Activated CD4-positive, alpha-beta T cell treated with anti-CD3 and anti-CD28 coated beads, Interleukin-2, amount 10 ng/mL, durations not matched to agents 24 days and 14 days (primary cell): Measurements from ENCODE around the gene ICE2. TPM values are rescaled to one million over a fixed set of nuclear protein-coding genes. Genes with fewer than 3 reads are reported as not detected.
A peak's percentile ranks its signal among the peaks of the same experiment; 100 is the strongest.

Source experiments
- DNase-seq: peaks from one replicate; pipeline ENCODE4 v3.0.0; 2022
- H3K27ac Mint-ChIP-seq: one replicate; pipeline ENCODE4 v1.8.0; 2022; ENCODE audit warnings: mild to moderate bottlenecking, mixed read lengths
- H3K27me3 Mint-ChIP-seq: one replicate; pipeline ENCODE4 v1.8.0; 2022; ENCODE audit warnings: mixed read lengths
- H3K36me3 Mint-ChIP-seq: one replicate; pipeline ENCODE4 v1.8.0; 2022; ENCODE audit warnings: low read depth, mild to moderate bottlenecking, mixed read lengths
- H3K4me1 Mint-ChIP-seq: one replicate; pipeline ENCODE4 v1.8.0; 2021; ENCODE audit warnings: mixed read lengths
- H3K4me3 Mint-ChIP-seq: one replicate; pipeline ENCODE4 v1.8.0; 2022; ENCODE audit warnings: mild to moderate bottlenecking, moderate library complexity, mixed read lengths
- H3K9me3 Mint-ChIP-seq: one replicate; pipeline ENCODE4 v1.8.0; 2021; ENCODE audit warnings: mixed read lengths
- intact Hi-C: fragments of 100-400 bp; cut with micrococcal nuclease; formaldehyde crosslinking; loops from one replicate; pipeline ENCODE4 v1.15.1; 2023
- total RNA-seq: library from RNA; stranded (reverse); gene quantifications from 2 replicates; pipeline ENCODE4 v1.2.3, GENCODE V29; 2022

ICE2 gene
- total RNA-seq, 1 donor from 2014 or later: 62.6 TPM

DNA sequence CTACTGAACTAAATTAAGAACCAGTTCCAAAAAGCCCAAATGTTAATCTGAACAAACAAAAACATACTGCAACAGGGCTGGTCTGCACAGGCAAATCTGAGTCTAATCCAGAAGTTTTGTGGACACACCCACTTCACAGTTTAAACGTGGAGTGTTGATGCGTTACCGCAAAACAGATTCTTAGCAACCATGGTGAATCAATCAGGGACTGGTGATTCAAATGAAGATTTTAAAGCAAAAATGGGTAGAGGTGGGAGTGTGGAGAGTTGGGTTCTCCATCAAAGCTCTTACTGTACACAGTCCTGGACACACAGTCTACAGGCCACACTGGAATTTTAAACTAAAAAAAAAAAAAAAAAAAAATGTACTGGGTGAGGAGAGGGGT, 86.3 kb downstream of the ICE2 start:
- Mint-ChIP-seq H3K36me3 (peaks cover 51% of the 10 kb centered on the region), H3K4me3 (peak overlapping the region; percentile 36), H3K4me1 (peaks cover 76% of the 10 kb centered on the region), H3K27me3 (no peaks in the 10 kb centered on the region), H3K27ac (peak overlapping the region; percentile 85), H3K9me3 (no peaks in the 10 kb centered on the region)
- intact Hi-C loops: loop anchor here (2.0 kb wide), 1 partner anchor 328 kb away; no protein-coding TSS in a partner anchor
- DNase-seq: peak; percentile 82

DNA sequence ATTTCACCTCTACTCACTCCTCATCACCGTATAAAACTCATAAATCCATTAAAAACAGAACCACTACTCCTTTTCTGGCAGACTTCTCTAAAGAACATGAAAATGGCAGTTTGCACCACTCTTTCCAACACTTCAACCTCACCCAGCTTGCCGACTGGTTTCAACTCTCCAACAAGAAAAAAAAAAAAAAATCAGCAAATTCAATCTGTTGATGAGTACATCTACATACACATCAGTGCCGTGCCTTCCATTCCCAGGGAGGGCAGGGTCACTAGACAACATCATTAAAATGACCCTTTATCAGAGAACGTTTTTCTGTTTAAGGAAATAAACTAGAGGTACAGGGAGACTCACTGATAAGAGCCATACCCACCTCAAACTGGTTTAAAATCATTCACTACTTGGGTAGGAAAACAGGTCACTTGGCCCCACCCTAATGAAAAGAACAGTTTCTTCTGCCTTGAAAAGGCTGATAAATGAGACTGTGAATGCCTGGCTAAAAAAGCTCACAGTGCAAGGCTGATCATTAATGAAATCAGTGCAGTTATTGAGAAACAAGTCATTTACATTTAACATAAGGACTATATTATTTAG, 87.1 kb downstream of the ICE2 start:
- no peaks in the 10 kb centered on the region for H3K9me3 Mint-ChIP-seq
- peaks cover 57% of the 10 kb centered on the region for H3K36me3 Mint-ChIP-seq
- intact Hi-C loops: loop anchor here (2.0 kb wide), 1 partner anchor 329 kb away; no protein-coding TSS in a partner anchor
- H3K27me3 Mint-ChIP-seq: no peaks in the 10 kb centered on the region
- DNase-seq: no peak
- H3K4me3 Mint-ChIP-seq: no peak overlapping the region
- peak overlapping the region; percentile 49 for H3K27ac Mint-ChIP-seq
- peaks cover 80% of the 10 kb centered on the region for H3K4me1 Mint-ChIP-seq

GRCh38 chr15:60390871-60391501, 88.0 kb downstream of the ICE2 start:
- Mint-ChIP-seq H3K4me3 (no peak overlapping the region), H3K9me3 (no peaks in the 10 kb centered on the region), H3K36me3 (peaks cover 53% of the 10 kb centered on the region), H3K4me1 (peaks cover 75% of the 10 kb centered on the region), H3K27me3 (no peaks in the 10 kb centered on the region), H3K27ac (peak overlapping the region; percentile 54)
- no peak for DNase-seq
- intact Hi-C loops: no loop called here

DNA sequence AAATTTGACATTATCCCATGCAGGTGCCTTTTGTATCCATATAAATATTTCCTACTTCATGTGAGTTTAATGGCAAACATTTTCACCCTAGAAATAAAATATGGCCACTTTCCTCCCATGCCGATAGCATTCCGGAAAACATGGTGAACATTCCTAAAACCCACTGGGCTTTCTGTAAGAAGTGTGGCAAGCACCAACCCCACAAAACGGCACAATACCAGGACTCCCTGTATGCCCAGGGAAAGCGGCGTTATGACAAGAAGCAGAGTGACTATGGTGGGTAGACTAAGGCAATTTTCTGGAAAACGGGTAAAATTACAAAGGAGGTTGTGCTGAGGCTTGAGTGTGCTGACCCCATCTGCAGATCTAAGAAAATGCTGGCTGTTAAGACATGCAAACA, 88.7 kb downstream of the ICE2 start:
- H3K4me3 Mint-ChIP-seq: no peak overlapping the region
- DNase-seq: no peak
- peaks cover 71% of the 10 kb centered on the region for H3K4me1 Mint-ChIP-seq
- H3K27me3 Mint-ChIP-seq: no peaks in the 10 kb centered on the region
- H3K9me3 Mint-ChIP-seq: no peaks in the 10 kb centered on the region
- intact Hi-C loops: no loop called here
- peak overlapping the region; percentile 51 for H3K27ac Mint-ChIP-seq
- H3K36me3 Mint-ChIP-seq: peaks cover 50% of the 10 kb centered on the region

GRCh38 chr15:60389261-60390077, 89.5 kb downstream of the ICE2 start:
- Mint-ChIP-seq H3K27ac (peak overlapping the region; percentile 51), H3K4me1 (peaks cover 64% of the 10 kb centered on the region), H3K27me3 (no peaks in the 10 kb centered on the region), H3K4me3 (peak overlapping the region; percentile 37), H3K36me3 (peaks cover 45% of the 10 kb centered on the region), H3K9me3 (no peaks in the 10 kb centered on the region)
- intact Hi-C loops: loop anchor here (1.0 to 2.0 kb wide), 6 partner anchors 8 to 591 kb away; partner anchors contain the start of genes ANXA2 and ICE2
- DNase-seq: peak; percentile 89

- intact Hi-C loops: no loop called here
- Mint-ChIP-seq H3K36me3 (peaks cover 43% of the 10 kb centered on the region), H3K4me1 (peaks cover 55% of the 10 kb centered on the region), H3K27ac (peak overlapping the region; percentile 16), H3K27me3 (no peaks in the 10 kb centered on the region), H3K9me3 (no peaks in the 10 kb centered on the region), H3K4me3 (no peak overlapping the region)
- DNase-seq: no peak
Measured at GRCh38 chr15:60387321-60387720, 91.6 kb downstream of the ICE2 start.

GRCh38 chr15:60386615-60387014, 92.3 kb downstream of the ICE2 start:
- H3K4me1 Mint-ChIP-seq: peaks cover 51% of the 10 kb centered on the region
- H3K27me3 Mint-ChIP-seq: no peaks in the 10 kb centered on the region
- DNase-seq: no peak
- peaks cover 41% of the 10 kb centered on the region for H3K36me3 Mint-ChIP-seq
- H3K9me3 Mint-ChIP-seq: no peaks in the 10 kb centered on the region
- H3K4me3 Mint-ChIP-seq: no peak overlapping the region
- intact Hi-C loops: no loop called here
- H3K27ac Mint-ChIP-seq: no peak overlapping the region

- Mint-ChIP-seq H3K9me3 (no peaks in the 10 kb centered on the region), H3K27me3 (no peaks in the 10 kb centered on the region), H3K4me3 (no peak overlapping the region), H3K4me1 (peaks cover 48% of the 10 kb centered on the region), H3K27ac (no peak overlapping the region), H3K36me3 (peaks cover 44% of the 10 kb centered on the region)
- intact Hi-C loops: no loop called here
- DNase-seq: no peak
Measured at GRCh38 chr15:60385620-60386552, 93.1 kb downstream of the ICE2 start.

GRCh38 chr15:60384526-60385126, 94.3 kb downstream of the ICE2 start:
- Mint-ChIP-seq H3K9me3 (no peaks in the 10 kb centered on the region), H3K27me3 (no peaks in the 10 kb centered on the region), H3K36me3 (peaks cover 52% of the 10 kb centered on the region), H3K27ac (no peak overlapping the region), H3K4me1 (peaks cover 37% of the 10 kb centered on the region), H3K4me3 (no peak overlapping the region)
- DNase-seq: no peak
- intact Hi-C loops: no loop called here

GRCh38 chr15:60384053-60384452, 94.9 kb downstream of the ICE2 start:
- intact Hi-C loops: no loop called here
- Mint-ChIP-seq H3K4me3 (no peak overlapping the region), H3K4me1 (peaks cover 31% of the 10 kb centered on the region), H3K36me3 (peaks cover 56% of the 10 kb centered on the region), H3K27ac (no peak overlapping the region), H3K27me3 (no peaks in the 10 kb centered on the region), H3K9me3 (no peaks in the 10 kb centered on the region)
- DNase-seq: no peak

DNA sequence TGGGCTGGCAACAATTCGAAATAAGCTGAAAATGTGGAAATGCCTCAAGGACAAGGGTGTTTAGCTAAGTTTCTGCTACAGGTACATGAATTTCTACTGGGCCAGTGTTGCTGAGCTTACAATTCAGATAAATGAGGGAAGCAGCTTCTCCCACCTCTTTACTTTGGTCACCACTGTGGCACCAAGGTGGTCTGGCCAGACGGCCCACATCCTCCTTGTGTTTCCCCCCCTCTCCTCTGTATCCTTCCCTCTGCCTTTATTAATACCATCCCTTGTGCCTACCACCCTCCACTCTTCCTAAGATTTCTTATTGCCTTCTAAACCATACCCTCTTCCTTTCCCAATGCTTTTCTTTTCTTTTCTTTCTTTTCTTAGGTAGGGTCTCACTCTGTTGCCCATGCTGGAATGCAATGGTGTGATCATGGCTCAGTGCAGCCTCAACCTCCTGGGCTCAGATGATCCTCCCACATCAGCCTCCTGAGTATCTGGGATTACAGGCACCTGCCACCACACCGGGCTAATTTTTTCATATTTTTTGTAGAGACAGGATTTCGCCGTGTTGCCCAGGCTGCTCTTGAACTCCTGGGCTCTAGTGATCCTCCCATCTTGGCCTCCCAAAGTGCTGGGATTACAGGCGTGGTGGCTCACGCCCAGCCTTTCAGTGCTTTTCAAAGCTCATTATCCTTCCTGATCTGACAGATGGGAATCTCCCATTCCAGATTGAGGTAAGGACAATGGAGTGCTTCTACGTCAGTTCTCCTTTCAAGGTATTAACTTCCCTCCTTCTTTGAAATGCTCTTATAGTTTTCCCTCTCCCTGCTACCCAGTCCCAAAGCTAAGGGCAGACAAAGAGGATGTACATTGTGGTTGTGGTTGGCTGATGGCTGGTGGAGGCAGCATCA, 95.9 kb downstream of the ICE2 start:
- Mint-ChIP-seq H3K9me3 (no peaks in the 10 kb centered on the region), H3K27ac (no peak overlapping the region), H3K27me3 (no peaks in the 10 kb centered on the region), H3K36me3 (peaks cover 56% of the 10 kb centered on the region), H3K4me1 (peaks cover 25% of the 10 kb centered on the region), H3K4me3 (no peak overlapping the region)
- DNase-seq: no peak
- intact Hi-C loops: no loop called here

DNA sequence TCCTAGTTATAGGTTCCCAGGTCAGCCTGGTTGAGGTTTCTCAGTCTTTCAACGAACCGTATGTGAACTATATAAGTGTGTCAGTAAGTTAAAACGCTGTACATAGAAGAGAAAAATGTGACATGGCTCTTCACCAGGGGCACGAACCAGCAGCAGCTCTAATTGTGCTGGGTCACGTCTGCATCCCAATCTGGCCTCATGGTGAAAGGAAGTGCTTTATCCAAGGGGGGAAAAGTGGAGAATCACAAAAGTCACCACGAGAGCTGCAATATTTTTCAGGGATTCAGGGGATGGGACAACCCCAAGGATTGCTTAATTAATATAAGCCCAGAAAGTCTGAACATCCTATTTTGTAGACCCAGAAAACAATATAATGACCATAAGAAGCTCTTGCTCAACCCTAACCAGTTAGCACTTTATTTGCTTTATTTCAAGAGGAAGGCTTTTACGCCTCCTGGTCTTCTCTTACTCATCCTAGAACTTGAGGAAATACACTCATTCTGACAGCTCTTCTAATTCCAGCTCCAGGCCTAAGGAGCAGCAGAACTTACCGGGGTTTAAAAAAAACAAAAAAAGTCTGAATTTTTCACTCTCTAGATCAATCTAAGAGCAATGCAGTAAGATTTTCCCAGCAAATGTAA, 97.7 kb downstream of the ICE2 start:
- peaks cover 49% of the 10 kb centered on the region for H3K36me3 Mint-ChIP-seq
- no peak for DNase-seq
- no peak overlapping the region for H3K4me3 Mint-ChIP-seq
- no peaks in the 10 kb centered on the region for H3K27me3 Mint-ChIP-seq
- H3K9me3 Mint-ChIP-seq: no peaks in the 10 kb centered on the region
- peak overlapping the region; percentile 32 for H3K27ac Mint-ChIP-seq
- peaks cover 12% of the 10 kb centered on the region for H3K4me1 Mint-ChIP-seq
- intact Hi-C loops: no loop called here
